Tibial artery (tissue), 4 donors: ENCODE measurements around the gene INF2.

ENCODE experiments used
- DNase-seq, 2 donors: peaks; one replicate each; pipeline ENCODE4 v3.0.0-alpha.2; 2019
- H3K27ac ChIP-seq, 2 donors: fragments of 200-600 bp; sonication (generic) in 1 of 2; 1 replicate in 1 of 2; 2 replicates in 1 of 2; pipeline ENCODE4 v1.5.1; 2018 to 2019; ENCODE audit warnings: mild to moderate bottlenecking in 1 of 2
- H3K27me3 ChIP-seq, 2 donors: fragments of 200-600 bp; sonication (generic) in 1 of 2; one replicate each; pipeline versions ENCODE4 v1.5.1 to v1.6.0; 2016 to 2019
- H3K36me3 ChIP-seq, 3 donors: fragments of 200-600 bp; sonication (generic) in 2 of 3; one replicate each; pipeline ENCODE4 v1.5.1; 2016 to 2019; ENCODE audit warnings: mild to moderate bottlenecking in 2 of 3
- H3K4me1 ChIP-seq, 4 donors: fragments of 200-600 bp; sonication (generic) in 2 of 4; 1 replicate in 3 of 4; 2 replicates in 1 of 4; pipeline ENCODE4 v1.5.1; 2016 to 2019
- H3K4me3 ChIP-seq, 2 donors: fragments of 200-600 bp; sonication (generic) in 1 of 2; 1 replicate in 1 of 2; 2 replicates in 1 of 2; pipeline ENCODE4 v1.5.1; 2018 to 2019; ENCODE audit warnings: mild to moderate bottlenecking in 2 of 2
- H3K9me3 ChIP-seq, 3 donors: fragments of 200-600 bp; sonication (generic) in 1 of 3; one replicate each; pipeline ENCODE4 v1.5.1; 2016 to 2019
- intact Hi-C: fragments of 100-400 bp; cut with DNase I; formaldehyde crosslinking; loops from one replicate; pipeline ENCODE4 v1.15.0; 2023; ENCODE audit warnings: low total_unique reads
- TF ChIP-seq, protein P1 (sequence below), 2 experiments: fragments of 200-600 bp in 1 of 2; fragments of 450-650 bp in 1 of 2; IDR thresholded peaks; one replicate each; pipeline ENCODE4 v1.5.1; 2017 to 2019; ENCODE audit warnings: antibody characterized with exemption in 2 of 2, mild to moderate bottlenecking in 1 of 2, moderate library complexity in 1 of 2

INF2 gene

GRCh38 chr14:104743461-104744380 is 54.3 kb downstream of the INF2 start:
- DNase-seq = no peak
- H3K4me1 ChIP-seq = peaks cover 6 to 44% (median 16%) of the 10 kb centered on the region in 4 donors
- intact Hi-C loops = no loop called here
- H3K4me3 ChIP-seq = no peak overlapping the region
- no peaks in the 10 kb centered on the region for H3K27me3 ChIP-seq
- TF ChIP-seq, protein P1, sequence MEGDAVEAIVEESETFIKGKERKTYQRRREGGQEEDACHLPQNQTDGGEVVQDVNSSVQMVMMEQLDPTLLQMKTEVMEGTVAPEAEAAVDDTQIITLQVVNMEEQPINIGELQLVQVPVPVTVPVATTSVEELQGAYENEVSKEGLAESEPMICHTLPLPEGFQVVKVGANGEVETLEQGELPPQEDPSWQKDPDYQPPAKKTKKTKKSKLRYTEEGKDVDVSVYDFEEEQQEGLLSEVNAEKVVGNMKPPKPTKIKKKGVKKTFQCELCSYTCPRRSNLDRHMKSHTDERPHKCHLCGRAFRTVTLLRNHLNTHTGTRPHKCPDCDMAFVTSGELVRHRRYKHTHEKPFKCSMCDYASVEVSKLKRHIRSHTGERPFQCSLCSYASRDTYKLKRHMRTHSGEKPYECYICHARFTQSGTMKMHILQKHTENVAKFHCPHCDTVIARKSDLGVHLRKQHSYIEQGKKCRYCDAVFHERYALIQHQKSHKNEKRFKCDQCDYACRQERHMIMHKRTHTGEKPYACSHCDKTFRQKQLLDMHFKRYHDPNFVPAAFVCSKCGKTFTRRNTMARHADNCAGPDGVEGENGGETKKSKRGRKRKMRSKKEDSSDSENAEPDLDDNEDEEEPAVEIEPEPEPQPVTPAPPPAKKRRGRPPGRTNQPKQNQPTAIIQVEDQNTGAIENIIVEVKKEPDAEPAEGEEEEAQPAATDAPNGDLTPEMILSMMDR (IDR thresholded peaks at IDR 0.05) = no peak
- no peaks in the 10 kb centered on the region for H3K9me3 ChIP-seq
- peak overlapping the region; percentile 97 to 98 for H3K27ac ChIP-seq
- H3K36me3 ChIP-seq = peaks cover 51 to 66% (median 61%) of the 10 kb centered on the region in 3 donors

- Histone ChIP-seq H3K4me3 (no peak overlapping the region), H3K27ac (peak overlapping the region; percentile 97 to 98), H3K27me3 (no peaks in the 10 kb centered on the region), H3K4me1 (peaks cover 6 to 48% (median 23%) of the 10 kb centered on the region in 4 donors), H3K9me3 (no peaks in the 10 kb centered on the region), H3K36me3 (peaks cover 47 to 58% (median 57%) of the 10 kb centered on the region in 3 donors)
- TF ChIP-seq, protein P1 (IDR thresholded peaks at IDR 0.05) = no peak
- intact Hi-C loops = no loop called here
- DNase-seq = no peak
These were observed 55.1 kb downstream of the INF2 start for GRCh38 chr14:104744484-104744883.

DNA sequence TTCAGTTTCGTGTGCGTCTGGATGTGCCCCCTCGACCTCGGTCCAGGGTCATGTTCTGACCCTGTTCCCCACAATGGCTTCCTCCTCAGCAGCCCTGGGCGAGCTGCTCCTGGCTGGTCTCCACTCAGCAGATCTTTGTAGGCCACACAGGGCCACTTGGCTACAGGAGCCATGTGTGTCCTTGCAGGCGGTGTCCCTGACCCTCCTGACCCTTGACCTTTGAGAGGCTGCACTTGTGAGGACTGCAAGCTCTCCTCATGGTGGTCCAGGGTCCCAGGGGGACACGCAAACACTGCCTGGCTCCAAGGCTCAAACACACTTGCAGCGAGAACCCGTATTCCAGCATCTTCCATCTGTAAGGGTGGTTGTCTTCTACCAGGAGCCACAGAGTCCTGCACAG is 56.0 kb downstream of the INF2 start:
- intact Hi-C loops = no loop called here
- peak overlapping the region; percentile 97 to 98 for H3K27ac ChIP-seq
- no peak for DNase-seq
- no peaks in the 10 kb centered on the region for H3K27me3 ChIP-seq
- H3K9me3 ChIP-seq = no peaks in the 10 kb centered on the region
- peaks cover 6 to 58% (median 32%) of the 10 kb centered on the region in 4 donors for H3K4me1 ChIP-seq
- H3K4me3 ChIP-seq = no peak overlapping the region
- TF ChIP-seq, protein P1 (IDR thresholded peaks at IDR 0.05) = no peak
- H3K36me3 ChIP-seq = peaks cover 39 to 50% (median 47%) of the 10 kb centered on the region in 3 donors

- no peaks in the 10 kb centered on the region for H3K27me3 ChIP-seq
- H3K27ac ChIP-seq = peak overlapping the region; percentile 97 to 98
- TF ChIP-seq, protein P1 (IDR thresholded peaks at IDR 0.05) = no peak
- H3K4me1 ChIP-seq = peaks cover 6 to 64% (median 34%) of the 10 kb centered on the region in 4 donors
- H3K9me3 ChIP-seq = no peaks in the 10 kb centered on the region
- no peak overlapping the region for H3K4me3 ChIP-seq
- peaks cover 33 to 43% (median 40%) of the 10 kb centered on the region in 3 donors for H3K36me3 ChIP-seq
- intact Hi-C loops = no loop called here
- no peak for DNase-seq
These were observed 56.7 kb downstream of the INF2 start for GRCh38 chr14:104746071-104746545.

- Histone ChIP-seq H3K4me3 (no peak overlapping the region), H3K27ac (peak overlapping the region; percentile 97 to 98), H3K27me3 (no peaks in the 10 kb centered on the region), H3K9me3 (no peaks in the 10 kb centered on the region), H3K4me1 (peaks cover 6 to 73% (median 40%) of the 10 kb centered on the region in 4 donors), H3K36me3 (peaks cover 25 to 34% (median 34%) of the 10 kb centered on the region in 3 donors)
- DNase-seq = peak; percentile 81 to 94
- intact Hi-C loops = no loop called here
- TF ChIP-seq, protein P1 (IDR thresholded peaks at IDR 0.05) = no peak
These were observed 57.6 kb downstream of the INF2 start for GRCh38 chr14:104746934-104747481.
